HT1080 (cell line): ENCODE measurements around the gene FBXO41. TPM values are rescaled to one million over a fixed set of nuclear protein-coding genes. Genes with fewer than 3 reads are reported as not detected.

Source experiments
- DNase-seq: peaks from one replicate; pipeline ENCODE4 v3.0.0-alpha.2; 2015; ENCODE audit warnings: low read depth
- total RNA-seq: library from RNA; depleted of rRNA; stranded (reverse); fragments of >200 nt; shearing (Covaris generic); gene quantifications from 2 replicates; pipeline ENCODE4 v1.2.3, GENCODE V29; 2014

The FBXO41 gene
- total RNA-seq, 1 experiment from 2014 or later: 6.9 TPM

GRCh38 chr2:73250872-73251846 lies 33.1 kb downstream of the FBXO41 start:
- no peak for DNase-seq

GRCh38 chr2:73249636-73250035 lies 34.6 kb downstream of the FBXO41 start:
- DNase-seq: no peak

GRCh38 chr2:73246850-73247249 lies 37.4 kb downstream of the FBXO41 start:
- DNase-seq: no peak

GRCh38 chr2:73244580-73244979 lies 39.7 kb downstream of the FBXO41 start:
- no peak for DNase-seq

GRCh38 chr2:73243884-73244570 lies 40.3 kb downstream of the FBXO41 start:
- peak; percentile 69 for DNase-seq

GRCh38 chr2:73239776-73240175 lies 44.5 kb downstream of the FBXO41 start:
- DNase-seq: peak; percentile 52

- no peak for DNase-seq
Observed at GRCh38 chr2:73238976-73239375, 45.3 kb downstream of the FBXO41 start.

- DNase-seq: no peak
Observed at GRCh38 chr2:73238149-73238548, 46.1 kb downstream of the FBXO41 start.

GRCh38 chr2:73237168-73237567 lies 47.1 kb downstream of the FBXO41 start:
- no peak for DNase-seq

GRCh38 chr2:73235315-73236028 lies 48.8 kb downstream of the FBXO41 start:
- DNase-seq: no peak

GRCh38 chr2:73233932-73234832 lies 50.1 kb downstream of the FBXO41 start, which contains the start of gene CCT7:
CCT7 (plus strand) TSS chr2:73234308; CDS start chr2:73234379, 71 bp downstream.
- peak; percentile 87 for DNase-seq

- peak; percentile 100 for DNase-seq
Observed at GRCh38 chr2:73233154-73233931, 50.9 kb downstream of the FBXO41 start, which contains the start of gene PRADC1. PRADC1 (minus strand) TSS chr2:73233239; CDS start chr2:73233160, 79 bp downstream.

- peak; percentile 15 for DNase-seq
Observed at GRCh38 chr2:73232403-73233153, 51.7 kb downstream of the FBXO41 start.

GRCh38 chr2:73228631-73229030 lies 55.6 kb downstream of the FBXO41 start:
- no peak for DNase-seq

GRCh38 chr2:73227086-73227485 lies 57.2 kb downstream of the FBXO41 start:
- DNase-seq: no peak

GRCh38 chr2:73225513-73226360 lies 58.5 kb downstream of the FBXO41 start:
- DNase-seq: no peak

GRCh38 chr2:73223821-73224220 lies 60.5 kb downstream of the FBXO41 start:
- no peak for DNase-seq

GRCh38 chr2:73218298-73218697 lies 66.0 kb downstream of the FBXO41 start:
- DNase-seq: peak; percentile 68
